ENCODE measurements around the gene LATS2. TPM values are rescaled to one million over a fixed set of nuclear protein-coding genes. Genes with fewer than 3 reads are reported as not detected.
A peak's percentile ranks its signal among the peaks of the same experiment; 100 is the strongest.

LATS2 gene
- total RNA-seq, 1 experiment from 2014 or later, result not detected

- H3K9me3 ChIP-seq (ENCODE audit: low read length), result no peaks in the 10 kb centered on the region
- no peak overlapping the region for H3K4me2 ChIP-seq (ENCODE audit: low read depth, low read length, poor library complexity, severe bottlenecking)
- no peaks in the 10 kb centered on the region for H3K27me3 ChIP-seq (ENCODE audit: low read length)
- no peaks in the 10 kb centered on the region for H3K4me1 ChIP-seq (ENCODE audit: low read length)
- no peaks in the 10 kb centered on the region for H3K9me2 ChIP-seq (replicated peaks; ENCODE audit: insufficient read depth, low read length)
- no peak for DNase-seq
- no peaks in the 10 kb centered on the region for H3K36me3 ChIP-seq (ENCODE audit: insufficient read depth, low read length)
- no peak overlapping the region for H3K4me3 ChIP-seq (ENCODE audit: low read length)
- no peak overlapping the region for H3K27ac ChIP-seq (ENCODE audit: low read length)
- no peak overlapping the region for H3K9ac ChIP-seq (ENCODE audit: low read length)
- no peak overlapping the region for H2AFZ ChIP-seq (ENCODE audit: low read length)
- no peaks in the 10 kb centered on the region for H3K79me2 ChIP-seq (ENCODE audit: low read length)
- H4K20me1 ChIP-seq (ENCODE audit: insufficient read depth, low read depth, low read length), result no peaks in the 10 kb centered on the region
These were observed 46.8 kb downstream of the LATS2 start for GRCh38 chr13:21014502-21015170.

GRCh38 chr13:21014139-21014501 is 47.3 kb downstream of the LATS2 start:
- H4K20me1 ChIP-seq (ENCODE audit: insufficient read depth, low read depth, low read length), result no peaks in the 10 kb centered on the region
- H3K79me2 ChIP-seq (ENCODE audit: low read length), result no peaks in the 10 kb centered on the region
- H3K9ac ChIP-seq (ENCODE audit: low read length), result no peak overlapping the region

GRCh38 chr13:21013682-21014038 is 47.7 kb downstream of the LATS2 start:
- Histone ChIP-seq H3K9ac (ENCODE audit: low read length) (no peak overlapping the region), H3K4me1 (ENCODE audit: low read length) (no peaks in the 10 kb centered on the region), H3K4me3 (ENCODE audit: low read length) (no peak overlapping the region), H3K27me3 (ENCODE audit: low read length) (no peaks in the 10 kb centered on the region), H3K9me3 (ENCODE audit: low read length) (no peaks in the 10 kb centered on the region), H3K79me2 (ENCODE audit: low read length) (no peaks in the 10 kb centered on the region), H3K27ac (ENCODE audit: low read length) (no peak overlapping the region), H2AFZ (ENCODE audit: low read length) (no peak overlapping the region), H4K20me1 (ENCODE audit: insufficient read depth, low read depth, low read length) (no peaks in the 10 kb centered on the region), H3K4me2 (ENCODE audit: low read depth, low read length, poor library complexity, severe bottlenecking) (no peak overlapping the region), H3K9me2 (replicated peaks; ENCODE audit: insufficient read depth, low read length) (no peaks in the 10 kb centered on the region), H3K36me3 (ENCODE audit: insufficient read depth, low read length) (no peaks in the 10 kb centered on the region)
- DNase-seq, result no peak

More at GRCh38 chr13:21014139-21014501, 47.3 kb downstream of the LATS2 start:
- H3K4me2 ChIP-seq (ENCODE audit: low read depth, low read length, poor library complexity, severe bottlenecking), result no peak overlapping the region
- no peaks in the 10 kb centered on the region for H3K4me1 ChIP-seq (ENCODE audit: low read length)
- DNase-seq, result no peak
- H3K36me3 ChIP-seq (ENCODE audit: insufficient read depth, low read length), result no peaks in the 10 kb centered on the region
- no peak overlapping the region for H2AFZ ChIP-seq (ENCODE audit: low read length)
- no peak overlapping the region for H3K27ac ChIP-seq (ENCODE audit: low read length)
- no peaks in the 10 kb centered on the region for H3K9me2 ChIP-seq (replicated peaks; ENCODE audit: insufficient read depth, low read length)
- no peak overlapping the region for H3K4me3 ChIP-seq (ENCODE audit: low read length)
- no peaks in the 10 kb centered on the region for H3K27me3 ChIP-seq (ENCODE audit: low read length)
- no peaks in the 10 kb centered on the region for H3K9me3 ChIP-seq (ENCODE audit: low read length)

DNA sequence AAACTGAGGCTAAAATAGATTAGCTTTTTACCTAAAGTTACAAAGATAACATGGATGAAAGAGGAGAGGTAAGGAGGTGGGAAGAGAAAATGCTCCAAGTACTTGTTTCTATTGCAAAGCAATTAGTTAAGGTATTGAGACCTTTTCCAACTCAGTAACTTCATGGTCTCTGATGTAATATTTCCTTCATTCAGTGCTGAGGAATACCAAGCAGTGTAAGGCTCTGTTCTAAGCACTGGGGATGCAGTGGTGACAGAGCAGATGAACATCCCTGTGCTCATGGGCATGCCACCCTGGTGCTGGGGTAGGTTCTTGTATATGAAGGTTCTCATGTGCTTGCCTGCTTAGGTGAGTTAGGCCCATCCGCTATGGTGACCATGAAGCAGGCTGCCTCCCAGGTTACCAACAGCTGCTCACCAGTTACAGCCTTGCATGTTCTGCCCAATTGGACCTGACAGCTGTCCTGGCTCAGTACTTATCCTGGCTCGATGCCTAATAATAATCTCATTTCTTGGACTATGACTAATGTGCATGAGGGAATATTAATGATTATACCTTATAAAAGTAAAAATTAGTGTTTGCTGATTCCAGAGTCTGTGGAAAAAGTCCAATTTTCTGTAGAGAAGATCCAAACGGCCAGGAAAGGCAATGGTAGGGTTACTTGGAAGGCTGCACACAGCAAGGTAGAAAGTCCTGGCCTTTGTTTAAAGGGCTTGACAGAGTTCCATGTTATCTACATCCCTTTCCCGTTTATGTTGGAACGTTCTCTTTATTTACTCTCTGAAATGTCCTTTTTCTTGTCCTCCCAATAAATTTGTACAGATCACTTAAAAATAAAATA is 48.3 kb downstream of the LATS2 start:
- Histone ChIP-seq H3K4me2 (ENCODE audit: low read depth, low read length, poor library complexity, severe bottlenecking) (no peak overlapping the region), H3K27ac (ENCODE audit: low read length) (no peak overlapping the region), H3K36me3 (ENCODE audit: insufficient read depth, low read length) (no peaks in the 10 kb centered on the region), H3K79me2 (ENCODE audit: low read length) (no peaks in the 10 kb centered on the region), H3K4me3 (ENCODE audit: low read length) (no peak overlapping the region), H3K9ac (ENCODE audit: low read length) (no peak overlapping the region), H3K9me2 (replicated peaks; ENCODE audit: insufficient read depth, low read length) (no peaks in the 10 kb centered on the region), H3K27me3 (ENCODE audit: low read length) (no peaks in the 10 kb centered on the region), H4K20me1 (ENCODE audit: insufficient read depth, low read depth, low read length) (no peaks in the 10 kb centered on the region), H2AFZ (ENCODE audit: low read length) (no peak overlapping the region), H3K9me3 (ENCODE audit: low read length) (no peaks in the 10 kb centered on the region), H3K4me1 (ENCODE audit: low read length) (no peaks in the 10 kb centered on the region)
- no peak for DNase-seq

GRCh38 chr13:21012211-21012610 is 49.2 kb downstream of the LATS2 start:
- no peaks in the 10 kb centered on the region for H3K27me3 ChIP-seq (ENCODE audit: low read length)
- no peaks in the 10 kb centered on the region for H3K36me3 ChIP-seq (ENCODE audit: insufficient read depth, low read length)
- no peaks in the 10 kb centered on the region for H3K4me1 ChIP-seq (ENCODE audit: low read length)
- H3K4me2 ChIP-seq (ENCODE audit: low read depth, low read length, poor library complexity, severe bottlenecking), result no peak overlapping the region
- no peak overlapping the region for H3K27ac ChIP-seq (ENCODE audit: low read length)
- H3K9me2 ChIP-seq (replicated peaks; ENCODE audit: insufficient read depth, low read length), result no peaks in the 10 kb centered on the region
- H3K9me3 ChIP-seq (ENCODE audit: low read length), result no peaks in the 10 kb centered on the region
- H3K9ac ChIP-seq (ENCODE audit: low read length), result no peak overlapping the region
- no peak overlapping the region for H2AFZ ChIP-seq (ENCODE audit: low read length)
- H4K20me1 ChIP-seq (ENCODE audit: insufficient read depth, low read depth, low read length), result no peaks in the 10 kb centered on the region
- no peak for DNase-seq
- H3K4me3 ChIP-seq (ENCODE audit: low read length), result no peak overlapping the region
- H3K79me2 ChIP-seq (ENCODE audit: low read length), result no peaks in the 10 kb centered on the region

DNA sequence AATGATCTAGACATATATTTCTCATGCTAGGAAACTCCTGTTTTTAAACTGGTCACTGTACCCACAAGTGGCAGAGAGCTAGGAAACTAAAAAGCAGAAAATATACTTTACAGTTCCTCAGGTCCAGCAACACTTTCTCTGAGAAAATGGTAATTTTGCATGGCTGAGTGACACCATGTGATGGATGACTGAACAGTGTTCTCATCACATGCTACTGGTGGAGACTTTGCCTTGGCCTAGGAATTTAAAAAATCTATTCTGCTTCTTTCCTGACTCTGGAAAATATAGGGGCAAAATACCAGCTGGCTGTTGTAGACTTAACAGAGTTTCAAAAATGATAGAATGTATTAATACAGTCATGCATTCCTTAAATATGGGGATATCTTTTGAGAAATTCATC is 50.0 kb downstream of the LATS2 start:
- no peak overlapping the region for H3K4me3 ChIP-seq (ENCODE audit: low read length)
- no peaks in the 10 kb centered on the region for H3K9me3 ChIP-seq (ENCODE audit: low read length)
- no peak overlapping the region for H3K9ac ChIP-seq (ENCODE audit: low read length)
- no peaks in the 10 kb centered on the region for H3K36me3 ChIP-seq (ENCODE audit: insufficient read depth, low read length)
- H3K9me2 ChIP-seq (replicated peaks; ENCODE audit: insufficient read depth, low read length), result no peaks in the 10 kb centered on the region
- no peak overlapping the region for H2AFZ ChIP-seq (ENCODE audit: low read length)
- H3K4me1 ChIP-seq (ENCODE audit: low read length), result no peaks in the 10 kb centered on the region
- H3K79me2 ChIP-seq (ENCODE audit: low read length), result no peaks in the 10 kb centered on the region
- no peak for DNase-seq
- no peaks in the 10 kb centered on the region for H3K27me3 ChIP-seq (ENCODE audit: low read length)
- no peaks in the 10 kb centered on the region for H4K20me1 ChIP-seq (ENCODE audit: insufficient read depth, low read depth, low read length)
- no peak overlapping the region for H3K4me2 ChIP-seq (ENCODE audit: low read depth, low read length, poor library complexity, severe bottlenecking)
- no peak overlapping the region for H3K27ac ChIP-seq (ENCODE audit: low read length)

- Histone ChIP-seq H3K36me3 (ENCODE audit: insufficient read depth, low read length) (no peaks in the 10 kb centered on the region), H3K4me3 (ENCODE audit: low read length) (no peak overlapping the region), H3K4me1 (ENCODE audit: low read length) (no peaks in the 10 kb centered on the region), H3K9me3 (ENCODE audit: low read length) (no peaks in the 10 kb centered on the region), H3K4me2 (ENCODE audit: low read depth, low read length, poor library complexity, severe bottlenecking) (no peak overlapping the region), H4K20me1 (ENCODE audit: insufficient read depth, low read depth, low read length) (no peaks in the 10 kb centered on the region), H2AFZ (ENCODE audit: low read length) (no peak overlapping the region), H3K27me3 (ENCODE audit: low read length) (no peaks in the 10 kb centered on the region), H3K79me2 (ENCODE audit: low read length) (no peaks in the 10 kb centered on the region), H3K27ac (ENCODE audit: low read length) (no peak overlapping the region), H3K9ac (ENCODE audit: low read length) (no peak overlapping the region), H3K9me2 (replicated peaks; ENCODE audit: insufficient read depth, low read length) (no peaks in the 10 kb centered on the region)
- DNase-seq, result peak; percentile 60
These were observed 50.8 kb downstream of the LATS2 start for GRCh38 chr13:21010621-21011020.

DNA sequence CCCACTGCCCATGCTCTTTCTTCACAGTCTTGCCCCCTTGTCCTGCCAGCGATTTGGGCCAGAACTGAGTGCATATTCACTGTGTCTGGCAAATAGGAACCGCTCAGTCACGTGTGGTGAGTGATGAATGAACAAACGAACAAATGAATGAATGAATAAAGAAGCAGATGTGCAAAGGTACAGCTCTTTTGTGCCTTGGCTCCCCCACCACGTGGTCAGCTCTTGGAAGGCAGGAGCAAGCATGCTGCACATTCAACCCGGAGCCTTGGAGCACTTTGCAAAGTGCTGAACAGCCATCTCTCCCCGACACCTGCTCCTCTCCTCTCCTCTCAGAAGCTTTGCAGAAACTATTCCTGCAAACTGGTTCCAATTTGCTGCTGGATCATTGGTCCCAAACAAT is 52.4 kb downstream of the LATS2 start:
- Histone ChIP-seq H3K9ac (ENCODE audit: low read length) (no peak overlapping the region), H3K9me3 (ENCODE audit: low read length) (no peaks in the 10 kb centered on the region), H2AFZ (ENCODE audit: low read length) (no peak overlapping the region), H3K9me2 (replicated peaks; ENCODE audit: insufficient read depth, low read length) (no peaks in the 10 kb centered on the region), H3K27ac (ENCODE audit: low read length) (no peak overlapping the region), H3K36me3 (ENCODE audit: insufficient read depth, low read length) (no peaks in the 10 kb centered on the region), H3K4me3 (ENCODE audit: low read length) (no peak overlapping the region), H3K79me2 (ENCODE audit: low read length) (no peaks in the 10 kb centered on the region), H3K4me1 (ENCODE audit: low read length) (no peaks in the 10 kb centered on the region), H3K27me3 (ENCODE audit: low read length) (no peaks in the 10 kb centered on the region), H4K20me1 (ENCODE audit: insufficient read depth, low read depth, low read length) (no peaks in the 10 kb centered on the region), H3K4me2 (ENCODE audit: low read depth, low read length, poor library complexity, severe bottlenecking) (no peak overlapping the region)
- DNase-seq, result peak; percentile 16
